Measurements from ENCODE around the gene MS4A10. TPM values are rescaled to one million over a fixed set of nuclear protein-coding genes. Genes with fewer than 3 reads are reported as not detected.
"Not testable (repeated sequence)": the region's sequence is repeated elsewhere in the genome, so short reads cannot be mapped to it uniquely, and the experiment has no call there.

MS4A10 gene
- total RNA-seq, 2 donors from 2014 or later: not detected

DNA sequence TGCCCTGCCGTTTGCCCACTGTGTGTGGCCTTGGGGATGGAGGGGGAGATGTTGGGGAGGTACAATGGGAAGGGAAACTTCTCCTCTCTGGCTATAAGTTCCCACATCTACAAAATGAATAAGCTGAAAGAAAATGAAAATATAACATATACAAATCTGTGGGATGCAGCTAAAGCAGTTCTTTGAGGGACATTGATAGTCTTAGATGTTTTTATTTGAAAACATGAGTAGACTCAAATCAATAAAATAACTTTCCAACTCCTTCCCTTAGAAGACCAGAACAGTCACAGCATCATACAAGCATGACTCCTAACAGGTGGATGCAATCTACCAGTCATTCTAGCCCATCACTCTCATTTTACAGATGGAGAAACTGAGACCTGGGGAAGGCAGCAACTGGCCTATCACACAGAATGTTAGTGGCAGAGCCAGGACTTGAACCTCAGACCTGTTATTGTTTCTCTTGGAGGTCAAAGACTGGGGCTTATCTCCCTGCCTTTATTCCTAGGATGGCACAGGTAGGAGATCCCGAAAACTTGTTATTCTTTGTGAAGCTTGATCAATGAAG is 31.5 kb downstream of the MS4A10 start:
- Histone ChIP-seq H3K27me3 (no peaks in the 10 kb centered on the region), H3K9me3 (peaks cover 0 to 7% (median 0%) of the 10 kb centered on the region in 3 donors), H3K4me1 (no peaks in the 10 kb centered on the region), H3K27ac (no peak overlapping the region), H3K4me3 (no peak overlapping the region), H3K36me3 (replicated peaks in 1 of 2; ENCODE audit: insufficient read depth in 1 of 2, low read depth in 2 of 2) (no peaks in the 10 kb centered on the region)
- intact Hi-C loops (cut with DNase I): no loop called here
- ATAC-seq (no peak), DNase-seq (no peak)
- TF ChIP-seq POLR2A (IDR thresholded peaks at IDR 0.05): no peak
- TF ChIP-seq, protein P1, sequence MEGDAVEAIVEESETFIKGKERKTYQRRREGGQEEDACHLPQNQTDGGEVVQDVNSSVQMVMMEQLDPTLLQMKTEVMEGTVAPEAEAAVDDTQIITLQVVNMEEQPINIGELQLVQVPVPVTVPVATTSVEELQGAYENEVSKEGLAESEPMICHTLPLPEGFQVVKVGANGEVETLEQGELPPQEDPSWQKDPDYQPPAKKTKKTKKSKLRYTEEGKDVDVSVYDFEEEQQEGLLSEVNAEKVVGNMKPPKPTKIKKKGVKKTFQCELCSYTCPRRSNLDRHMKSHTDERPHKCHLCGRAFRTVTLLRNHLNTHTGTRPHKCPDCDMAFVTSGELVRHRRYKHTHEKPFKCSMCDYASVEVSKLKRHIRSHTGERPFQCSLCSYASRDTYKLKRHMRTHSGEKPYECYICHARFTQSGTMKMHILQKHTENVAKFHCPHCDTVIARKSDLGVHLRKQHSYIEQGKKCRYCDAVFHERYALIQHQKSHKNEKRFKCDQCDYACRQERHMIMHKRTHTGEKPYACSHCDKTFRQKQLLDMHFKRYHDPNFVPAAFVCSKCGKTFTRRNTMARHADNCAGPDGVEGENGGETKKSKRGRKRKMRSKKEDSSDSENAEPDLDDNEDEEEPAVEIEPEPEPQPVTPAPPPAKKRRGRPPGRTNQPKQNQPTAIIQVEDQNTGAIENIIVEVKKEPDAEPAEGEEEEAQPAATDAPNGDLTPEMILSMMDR (IDR thresholded peaks at IDR 0.05): no peak
- WGBS, 2 donors: 87 to 89% methylated on average over 2 of the region's 2 CpGs

DNA sequence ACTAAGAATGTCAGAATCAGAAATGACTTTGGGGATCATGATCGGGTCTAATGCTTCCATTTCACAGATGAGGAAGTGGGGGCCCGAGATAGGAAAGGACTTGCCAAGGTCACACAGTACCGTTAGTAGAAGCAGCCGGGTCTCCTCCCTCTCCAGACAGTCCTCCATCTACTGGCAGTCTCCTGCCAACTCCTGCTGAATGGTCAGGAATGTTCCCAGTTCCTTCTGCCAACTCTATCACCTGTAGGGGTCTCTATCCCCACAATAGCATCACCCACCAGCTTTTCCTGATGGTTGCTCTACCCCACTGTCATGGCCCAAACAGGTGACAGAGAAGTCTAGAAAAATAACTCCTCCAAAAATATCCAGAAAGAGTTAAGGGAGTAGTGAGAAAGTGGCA is 32.9 kb downstream of the MS4A10 start:
- DNase-seq (no peak), ATAC-seq (no peak)
- H3K36me3 ChIP-seq (replicated peaks in 1 of 2; ENCODE audit: insufficient read depth in 1 of 2, low read depth in 2 of 2): no peaks in the 10 kb centered on the region
- 46 to 57% methylated on average over 4 of the region's 4 CpGs for WGBS, 2 donors
- no peaks in the 10 kb centered on the region for H3K27me3 ChIP-seq
- no peak overlapping the region for H3K27ac ChIP-seq
- TF ChIP-seq, protein P1 (IDR thresholded peaks at IDR 0.05): no peak
- no peak for TF ChIP-seq POLR2A (IDR thresholded peaks at IDR 0.05)
- intact Hi-C loops (cut with DNase I): no loop called here
- peaks cover 0 to 7% (median 0%) of the 10 kb centered on the region in 3 donors for H3K9me3 ChIP-seq
- no peak overlapping the region for H3K4me3 ChIP-seq
- no peaks in the 10 kb centered on the region for H3K4me1 ChIP-seq

DNA sequence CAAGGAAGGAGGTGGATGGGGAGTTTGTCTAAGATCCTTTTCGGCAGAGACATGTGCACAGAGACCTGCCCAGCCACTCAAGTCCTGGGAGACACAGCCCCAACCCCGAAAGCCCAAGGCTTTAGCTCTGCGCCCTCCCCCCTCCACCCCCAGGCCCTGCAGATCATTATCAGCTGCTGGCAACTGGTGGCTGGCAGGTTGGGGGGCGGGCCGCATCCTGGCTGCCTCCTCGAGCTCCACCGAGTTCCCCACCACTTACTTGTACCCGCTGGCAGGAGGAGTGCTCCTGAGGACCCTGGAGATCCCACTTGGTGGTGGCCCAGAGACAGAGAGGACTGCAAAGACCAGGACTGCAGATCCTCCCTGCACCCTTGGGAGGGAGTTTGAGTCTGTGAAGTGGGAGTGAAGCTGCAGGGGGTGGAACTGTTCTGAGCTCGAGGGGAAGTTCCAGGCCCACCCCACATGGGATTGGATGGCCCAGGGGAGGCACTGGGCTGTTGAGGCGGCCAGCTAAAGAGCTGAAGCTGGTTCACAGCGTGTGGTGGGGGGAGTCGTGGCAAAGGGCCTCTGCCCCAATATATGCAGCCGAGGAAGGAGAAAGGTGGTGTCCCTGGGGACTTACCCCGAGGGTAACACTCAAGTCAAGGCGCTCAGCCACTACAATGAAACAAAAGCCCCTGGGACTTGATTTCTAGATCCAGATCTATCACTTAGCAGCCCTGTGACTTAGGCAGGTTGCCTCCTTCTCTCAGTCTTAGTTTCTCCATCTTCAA is 36.9 kb downstream of the MS4A10 start:
- Histone ChIP-seq H3K4me1 (no peaks in the 10 kb centered on the region), H3K27ac (no peak overlapping the region), H3K27me3 (no peaks in the 10 kb centered on the region), H3K4me3 (no peak overlapping the region), H3K36me3 (replicated peaks in 1 of 2; ENCODE audit: insufficient read depth in 1 of 2, low read depth in 2 of 2) (no peaks in the 10 kb centered on the region), H3K9me3 (peaks cover 0 to under 1% (median 0%) of the 10 kb centered on the region in 3 donors)
- ATAC-seq (no peak), DNase-seq (no peak)
- 58 to 64% methylated on average over 7 to 15 of the region's 15 CpGs for WGBS, 2 donors
- no peak for TF ChIP-seq POLR2A (IDR thresholded peaks at IDR 0.05)
- TF ChIP-seq, protein P1 (IDR thresholded peaks at IDR 0.05): no peak
- intact Hi-C loops (cut with DNase I): loop anchor here (10.0 kb wide), 1 partner anchor 373 kb away; no protein-coding TSS in a partner anchor

DNA sequence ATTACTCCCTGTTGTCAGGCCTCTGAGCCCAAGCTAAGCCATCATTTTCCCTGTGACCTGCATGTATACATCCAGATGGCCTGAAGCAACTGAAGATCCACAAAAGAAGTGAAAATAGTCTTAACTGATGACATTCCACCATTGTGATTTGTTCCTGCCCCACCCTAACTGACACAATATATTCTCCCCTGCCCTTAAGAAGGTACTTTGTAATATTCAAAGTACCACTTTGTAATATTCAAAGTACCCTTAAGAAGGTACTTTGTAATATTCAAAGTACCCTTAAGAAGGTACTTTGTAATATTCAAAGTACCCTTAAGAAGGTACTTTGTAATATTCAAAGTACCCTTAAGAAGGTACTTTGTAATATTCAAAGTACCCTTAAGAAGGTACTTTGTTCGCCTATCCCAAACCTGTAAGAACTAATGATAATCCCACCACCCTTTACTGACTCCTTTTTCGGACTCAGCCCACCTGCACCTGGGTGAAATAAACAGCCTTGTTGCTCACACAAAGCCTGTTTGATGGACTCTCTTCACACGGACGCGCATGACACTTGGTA is 38.7 kb downstream of the MS4A10 start:
- not testable (repeated sequence) for DNase-seq

DNA sequence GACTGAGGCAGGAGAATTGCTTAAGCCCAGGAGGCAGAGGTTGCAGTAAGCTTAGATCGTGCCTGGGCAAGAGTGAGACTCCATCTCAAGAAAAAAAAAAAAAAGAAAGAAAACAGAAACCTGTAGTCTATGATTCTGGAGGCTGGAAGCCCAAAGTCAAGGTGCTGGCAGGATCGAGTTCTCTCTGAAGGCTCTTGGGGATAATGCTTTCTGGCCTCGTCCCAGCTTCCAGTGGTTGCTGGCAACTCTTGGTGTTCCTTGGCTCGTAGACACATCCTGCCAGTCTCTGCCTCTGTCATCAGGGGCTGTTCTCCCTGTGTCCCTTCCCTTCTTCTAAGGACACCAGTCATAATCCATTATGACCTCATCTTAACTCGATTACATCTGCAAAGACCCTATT is 40.0 kb downstream of the MS4A10 start:
- H3K36me3 ChIP-seq (replicated peaks in 1 of 2; ENCODE audit: insufficient read depth in 1 of 2, low read depth in 2 of 2): no peaks in the 10 kb centered on the region
- WGBS, 2 donors: 76 to 84% methylated on average over 5 of the region's 5 CpGs
- no peak for TF ChIP-seq POLR2A (IDR thresholded peaks at IDR 0.05)
- TF ChIP-seq, protein P1 (IDR thresholded peaks at IDR 0.05): no peak
- intact Hi-C loops (cut with DNase I): loop anchor here (10.0 kb wide), 1 partner anchor 370 kb away; no protein-coding TSS in a partner anchor
- H3K4me1 ChIP-seq: no peaks in the 10 kb centered on the region
- ATAC-seq: no peak
- H3K4me3 ChIP-seq: no peak overlapping the region
- no peak overlapping the region for H3K27ac ChIP-seq
- no peak for DNase-seq
- H3K9me3 ChIP-seq: no peaks in the 10 kb centered on the region
- H3K27me3 ChIP-seq: no peaks in the 10 kb centered on the region

More for the DNA sequence above, 38.7 kb downstream of the MS4A10 start:
- H3K4me3 ChIP-seq; ATAC-seq; H3K27me3 ChIP-seq; H3K36me3 ChIP-seq (replicated peaks in 1 of 2; ENCODE audit: insufficient read depth in 1 of 2, low read depth in 2 of 2); H3K9me3 ChIP-seq; H3K27ac ChIP-seq; H3K4me1 ChIP-seq: not testable (repeated sequence)
- intact Hi-C loops (cut with DNase I): loop anchor here (10.0 kb wide), 1 partner anchor 371 kb away; no protein-coding TSS in a partner anchor
- 77 to 81% methylated on average over 5 of the region's 5 CpGs for WGBS, 2 donors

Measured in body of pancreas (tissue), 4 donors.